Measurements from ENCODE around the gene MYLK. TPM values are rescaled to one million over a fixed set of nuclear protein-coding genes. Genes with fewer than 3 reads are reported as not detected.
"Not testable (repeated sequence)": the region's sequence is repeated elsewhere in the genome, so short reads cannot be mapped to it uniquely, and the experiment has no call there.

MYLK gene
- polyA plus RNA-seq, 6 donors from 2014 or later: 0.93 to 5.7 (median 2.1) TPM

- H3K27ac Mint-ChIP-seq; H3K4me3 Mint-ChIP-seq; H3K27me3 Mint-ChIP-seq; H3K4me1 Mint-ChIP-seq; DNase-seq; H3K36me3 Mint-ChIP-seq; ATAC-seq (ENCODE audit: low read depth in 2 of 2); H3K9me3 Mint-ChIP-seq: not testable (repeated sequence)
These were observed 180.5 kb downstream of the MYLK start for GRCh38 chr3:123703663-123704062.

- Mint-ChIP-seq H3K27me3 (peaks cover 0 to 7% (median 0%) of the 10 kb centered on the region in 3 donors), H3K4me1 (peaks cover 0 to 11% (median 7%) of the 10 kb centered on the region in 3 donors), H3K4me3 (no peak overlapping the region), H3K36me3 (no peaks in the 10 kb centered on the region), H3K9me3 (no peaks in the 10 kb centered on the region), H3K27ac (no peak overlapping the region)
- no peak for ATAC-seq (ENCODE audit: low read depth in 2 of 2)
- no peak for DNase-seq
These were observed 181.4 kb downstream of the MYLK start for GRCh38 chr3:123702720-123703119.

- ATAC-seq (ENCODE audit: low read depth in 2 of 2) (peak; percentile 57 to 80), DNase-seq (peak; percentile 27)
- peak overlapping the region in 2 of 6 donors; percentile 39 to 70 for H3K27ac Mint-ChIP-seq
- not testable (repeated sequence) for H3K9me3 Mint-ChIP-seq, H3K36me3 Mint-ChIP-seq, H3K4me3 Mint-ChIP-seq, H3K27me3 Mint-ChIP-seq
- H3K4me1 Mint-ChIP-seq: peaks cover 0 to 12% (median 7%) of the 10 kb centered on the region in 3 donors
These were observed 182.1 kb downstream of the MYLK start for GRCh38 chr3:123702057-123702456.

GRCh38 chr3:123700791-123701722 is 183.1 kb downstream of the MYLK start:
- H3K36me3 Mint-ChIP-seq: no peaks in the 10 kb centered on the region
- H3K27me3 Mint-ChIP-seq: peaks cover 0 to 7% (median 0%) of the 10 kb centered on the region in 3 donors
- H3K4me1 Mint-ChIP-seq: peaks cover 10 to 22% (median 14%) of the 10 kb centered on the region in 3 donors
- H3K4me3 Mint-ChIP-seq: no peak overlapping the region
- no peak for ATAC-seq (ENCODE audit: low read depth in 2 of 2)
- H3K9me3 Mint-ChIP-seq: peaks cover 0 to 3% (median 0%) of the 10 kb centered on the region in 7 donors
- no peak for DNase-seq
- H3K27ac Mint-ChIP-seq: no peak overlapping the region

- ATAC-seq (ENCODE audit: low read depth in 2 of 2) (no peak), DNase-seq (no peak)
- H3K4me3 Mint-ChIP-seq: no peak overlapping the region
- peaks cover 19 to 30% (median 25%) of the 10 kb centered on the region in 3 donors for H3K4me1 Mint-ChIP-seq
- H3K36me3 Mint-ChIP-seq: no peaks in the 10 kb centered on the region
- H3K27me3 Mint-ChIP-seq: peaks cover 0 to 7% (median 0%) of the 10 kb centered on the region in 3 donors
- H3K9me3 Mint-ChIP-seq: peaks cover 0 to 3% (median 0%) of the 10 kb centered on the region in 7 donors
- peak overlapping the region in 3 of 6 donors; percentile 21 to 84 (median 76) for H3K27ac Mint-ChIP-seq
These were observed 185.3 kb downstream of the MYLK start for GRCh38 chr3:123698813-123699212.

- Mint-ChIP-seq H3K4me3 (peak overlapping the region in 2 of 8 donors; percentile 0 to 69), H3K9me3 (peaks cover 0 to 3% (median 0%) of the 10 kb centered on the region in 7 donors), H3K27me3 (peaks cover 0 to 7% (median 0%) of the 10 kb centered on the region in 3 donors), H3K4me1 (peaks cover 19 to 27% (median 21%) of the 10 kb centered on the region in 3 donors), H3K36me3 (no peaks in the 10 kb centered on the region), H3K27ac (peak overlapping the region in 4 of 6 donors; percentile 43 to 74 (median 62))
- ATAC-seq (ENCODE audit: low read depth in 2 of 2): no peak
- no peak for DNase-seq
These were observed 187.3 kb downstream of the MYLK start for GRCh38 chr3:123696808-123697207.

- H3K4me3 Mint-ChIP-seq: peak overlapping the region in 3 of 8 donors; percentile 30 to 55 (median 50)
- H3K27ac Mint-ChIP-seq: peak overlapping the region in 4 of 6 donors; percentile 3 to 27 (median 16)
- H3K9me3 Mint-ChIP-seq: peaks cover 0 to 3% (median 0%) of the 10 kb centered on the region in 7 donors
- H3K27me3 Mint-ChIP-seq: peaks cover 0 to 7% (median 0%) of the 10 kb centered on the region in 3 donors
- ATAC-seq (ENCODE audit: low read depth in 2 of 2) (peak; percentile 30 to 54), DNase-seq (no peak)
- H3K4me1 Mint-ChIP-seq: peaks cover 18 to 27% (median 19%) of the 10 kb centered on the region in 3 donors
- no peaks in the 10 kb centered on the region for H3K36me3 Mint-ChIP-seq
These were observed 188.1 kb downstream of the MYLK start for GRCh38 chr3:123695731-123696640.

GRCh38 chr3:123695152-123695551 is 189.0 kb downstream of the MYLK start:
- DNase-seq (no peak), ATAC-seq (ENCODE audit: low read depth in 2 of 2) (no peak)
- Mint-ChIP-seq H3K27ac (peak overlapping the region in 2 of 6 donors; percentile 8 to 38), H3K4me3 (peak overlapping the region in 1 of 8 donors; percentile 86), H3K4me1 (peaks cover 18 to 24% (median 19%) of the 10 kb centered on the region in 3 donors), H3K27me3 (no peaks in the 10 kb centered on the region), H3K36me3 (no peaks in the 10 kb centered on the region), H3K9me3 (peaks cover 0 to 3% (median 0%) of the 10 kb centered on the region in 7 donors)

- Mint-ChIP-seq H3K27me3 (no peaks in the 10 kb centered on the region), H3K27ac (peak overlapping the region in 2 of 6 donors; percentile 5 to 47), H3K9me3 (peaks cover 0 to 3% (median 0%) of the 10 kb centered on the region in 7 donors), H3K36me3 (no peaks in the 10 kb centered on the region), H3K4me3 (no peak overlapping the region), H3K4me1 (peaks cover 18 to 24% (median 19%) of the 10 kb centered on the region in 3 donors)
- ATAC-seq (ENCODE audit: low read depth in 2 of 2): no peak
- DNase-seq: no peak
These were observed 189.6 kb downstream of the MYLK start for GRCh38 chr3:123694366-123695087.

GRCh38 chr3:123693584-123694190 is 190.4 kb downstream of the MYLK start:
- Mint-ChIP-seq H3K36me3 (no peaks in the 10 kb centered on the region), H3K27me3 (no peaks in the 10 kb centered on the region), H3K9me3 (peaks cover 0 to 3% (median 0%) of the 10 kb centered on the region in 7 donors), H3K4me1 (peaks cover 18 to 24% (median 19%) of the 10 kb centered on the region in 3 donors), H3K27ac (peak overlapping the region in 2 of 6 donors; percentile 5 to 47), H3K4me3 (peak overlapping the region in 1 of 8 donors; percentile 22)
- ATAC-seq (ENCODE audit: low read depth in 2 of 2) (no peak), DNase-seq (no peak)

- H3K36me3 Mint-ChIP-seq: no peaks in the 10 kb centered on the region
- peak overlapping the region in 1 of 6 donors; percentile 88 for H3K27ac Mint-ChIP-seq
These were observed 191.5 kb downstream of the MYLK start for GRCh38 chr3:123692671-123693070.

GRCh38 chr3:123692041-123692440 is 192.1 kb downstream of the MYLK start:
- DNase-seq (no peak), ATAC-seq (ENCODE audit: low read depth in 2 of 2) (no peak)
- H3K4me1 Mint-ChIP-seq: peaks cover 18 to 28% (median 19%) of the 10 kb centered on the region in 3 donors
- H3K4me3 Mint-ChIP-seq: peak overlapping the region in 1 of 8 donors; percentile 47
- H3K9me3 Mint-ChIP-seq: peaks cover 0 to 3% (median 0%) of the 10 kb centered on the region in 7 donors
- H3K27ac Mint-ChIP-seq: peak overlapping the region in 1 of 6 donors; percentile 80
- no peaks in the 10 kb centered on the region for H3K36me3 Mint-ChIP-seq
- no peaks in the 10 kb centered on the region for H3K27me3 Mint-ChIP-seq

More at GRCh38 chr3:123692671-123693070, 191.5 kb downstream of the MYLK start:
- DNase-seq (no peak), ATAC-seq (ENCODE audit: low read depth in 2 of 2) (no peak)
- H3K9me3 Mint-ChIP-seq: peaks cover 0 to 3% (median 0%) of the 10 kb centered on the region in 7 donors
- no peaks in the 10 kb centered on the region for H3K27me3 Mint-ChIP-seq
- H3K4me1 Mint-ChIP-seq: peaks cover 19 to 24% (median 19%) of the 10 kb centered on the region in 3 donors
- no peak overlapping the region for H3K4me3 Mint-ChIP-seq

All from naive B cell (primary cell).